Gastrocnemius medialis (tissue), 4 donors: ENCODE measurements around the gene RUNX1.

Experiments used
- POLR2A ChIP-seq, 2 donors: fragments of 450-650 bp; IDR thresholded peaks; one replicate each; pipeline ENCODE4 v1.6.1; 2017; ENCODE audit warnings: antibody characterized with exemption in 2 of 2, mild to moderate bottlenecking in 2 of 2, moderate library complexity in 2 of 2
- TF ChIP-seq, protein P1 (sequence below), 5 experiments: fragments of 450-650 bp in 3 of 5; fragments of 200-600 bp in 2 of 5; sonication (generic) in 2 of 5; IDR thresholded peaks in 4 of 5; conservative IDR thresholded peaks in 1 of 5; 1 replicate in 4 of 5; 2 replicates in 1 of 5; pipeline ENCODE4 v1.5.1; 2016 to 2019; ENCODE audit warnings: antibody characterized with exemption in 5 of 5, mild to moderate bottlenecking in 3 of 5, moderate library complexity in 3 of 5

DNA sequence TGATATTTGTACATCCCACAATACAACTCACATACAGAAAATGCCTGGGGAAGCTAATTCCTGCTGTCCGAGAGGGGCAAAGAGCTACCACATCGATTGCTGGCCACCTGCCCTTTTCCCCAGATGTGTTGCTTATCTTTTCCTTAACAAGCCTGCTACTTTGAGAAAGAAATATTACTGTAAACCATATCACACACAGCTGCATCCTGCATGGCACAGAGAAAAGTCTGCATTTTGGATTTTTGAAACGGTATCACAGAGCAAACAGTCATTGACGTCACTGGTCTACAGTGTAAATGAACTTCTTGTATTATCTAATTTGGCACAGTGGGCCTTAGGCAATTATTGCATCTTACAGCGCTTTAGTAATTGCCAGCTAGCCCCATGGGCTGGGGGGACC is 215.6 kb downstream of the RUNX1 start:
- TF ChIP-seq, protein P1, sequence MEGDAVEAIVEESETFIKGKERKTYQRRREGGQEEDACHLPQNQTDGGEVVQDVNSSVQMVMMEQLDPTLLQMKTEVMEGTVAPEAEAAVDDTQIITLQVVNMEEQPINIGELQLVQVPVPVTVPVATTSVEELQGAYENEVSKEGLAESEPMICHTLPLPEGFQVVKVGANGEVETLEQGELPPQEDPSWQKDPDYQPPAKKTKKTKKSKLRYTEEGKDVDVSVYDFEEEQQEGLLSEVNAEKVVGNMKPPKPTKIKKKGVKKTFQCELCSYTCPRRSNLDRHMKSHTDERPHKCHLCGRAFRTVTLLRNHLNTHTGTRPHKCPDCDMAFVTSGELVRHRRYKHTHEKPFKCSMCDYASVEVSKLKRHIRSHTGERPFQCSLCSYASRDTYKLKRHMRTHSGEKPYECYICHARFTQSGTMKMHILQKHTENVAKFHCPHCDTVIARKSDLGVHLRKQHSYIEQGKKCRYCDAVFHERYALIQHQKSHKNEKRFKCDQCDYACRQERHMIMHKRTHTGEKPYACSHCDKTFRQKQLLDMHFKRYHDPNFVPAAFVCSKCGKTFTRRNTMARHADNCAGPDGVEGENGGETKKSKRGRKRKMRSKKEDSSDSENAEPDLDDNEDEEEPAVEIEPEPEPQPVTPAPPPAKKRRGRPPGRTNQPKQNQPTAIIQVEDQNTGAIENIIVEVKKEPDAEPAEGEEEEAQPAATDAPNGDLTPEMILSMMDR (IDR thresholded peaks at IDR 0.05 in 4 of 5, conservative IDR thresholded peaks at IDR 0.05 in 1 of 5) = no peak
- no peak for TF ChIP-seq POLR2A (IDR thresholded peaks at IDR 0.05)
